Endothelial cell of umbilical vein (primary cell): ENCODE data around the gene ARHGAP22. TPM values are rescaled to one million over a fixed set of nuclear protein-coding genes. Genes with fewer than 3 reads are reported as not detected.
A peak's percentile ranks its signal among the peaks of the same experiment; 100 is the strongest.

ENCODE experiments used
- BruUV-seq: library from RNA; stranded (reverse); fragments of 400-500 nt; replicated peaks from 2 replicates; lab custom pipeline; 2021; lab: Mats Ljungman, UMichigan
- CTCF ChIA-PET: fragments of 300-600, 350-600 bp; sonication (Branson Sonifier 250); formaldehyde crosslinking; loops from one replicate; lab custom pipeline; 2021; ENCODE audit warnings: antibody characterized with exemption, inconsistent platforms; lab: Charles Lee
- POLR2A ChIA-PET: fragments of 300-600, 350-600 bp; sonication (Branson Sonifier 250); formaldehyde crosslinking; loops from one replicate; lab custom pipeline; 2021; ENCODE audit warnings: antibody characterized with exemption, inconsistent platforms; lab: Charles Lee
- DNase-seq: peaks from one replicate; pipeline ENCODE4 v3.0.0-alpha.2; 2011; ENCODE audit warnings: low read depth, low spot score
- FAIRE-seq: peaks from 2 replicates; lab custom pipeline; 2011; peaks lifted over from hg19 to GRCh38; lab: Jason Lieb, UNC
- H2AFZ ChIP-seq: 2 replicates; pipeline ENCODE4 v1.6.0; 2012; ENCODE audit warnings: low read depth, low read length, control low read depth, inconsistent platforms
- H3K27ac ChIP-seq: 2 replicates; pipeline ENCODE4 v1.5.1; 2011; ENCODE audit warnings: low read depth, mild to moderate bottlenecking, control low read depth, low read length, moderate library complexity; ENCODE audit not compliant: insufficient read depth
- H3K27me3 ChIP-seq, 2 experiments: 2 replicates each; pipeline versions ENCODE4 v1.6.0 to v1.6.1; 2011; ENCODE audit warnings: low read length in 2 of 2, mixed read lengths in 1 of 2; ENCODE audit not compliant: control insufficient read depth in 2 of 2, insufficient read depth in 2 of 2
- H3K36me3 ChIP-seq, 2 experiments: 2 replicates in 1 of 2; 3 replicates in 1 of 2; pipeline ENCODE4 v1.5.1; 2011; ENCODE audit warnings: low read length in 2 of 2, mild to moderate bottlenecking in 1 of 2, moderate library complexity in 1 of 2; ENCODE audit not compliant: control insufficient read depth in 2 of 2, insufficient read depth in 2 of 2; ENCODE audit errors: extremely low read depth in 1 of 2
- H3K4me1 ChIP-seq: 3 replicates; pipeline ENCODE4 v1.5.1; 2011; ENCODE audit warnings: mild to moderate bottlenecking, low read length; ENCODE audit not compliant: control insufficient read depth, insufficient read depth; ENCODE audit errors: extremely low read depth
- H3K4me2 ChIP-seq: 2 replicates; pipeline ENCODE4 v1.6.1; 2011; ENCODE audit warnings: low read length, control low read depth, mixed read lengths; ENCODE audit not compliant: insufficient read depth
- H3K4me3 ChIP-seq, 3 experiments: fragments of 200-600 bp in 1 of 3; sonication (generic), shearing (Covaris generic) in 1 of 3; replicated peaks in 1 of 3; 2 replicates each; pipeline ENCODE4 v1.5.1; 2011 to 2016; ENCODE audit warnings: control low read depth in 3 of 3, low read length in 3 of 3, mild to moderate bottlenecking in 2 of 3, inconsistent platforms in 1 of 3, low read depth in 1 of 3, moderate library complexity in 1 of 3; ENCODE audit not compliant: insufficient read depth in 1 of 3
- H3K79me2 ChIP-seq: 2 replicates; pipeline ENCODE4 v1.6.0; 2012; ENCODE audit warnings: low read length, inconsistent platforms; ENCODE audit not compliant: control insufficient read depth, insufficient read depth
- H3K9ac ChIP-seq: replicated peaks from 2 replicates; pipeline ENCODE3; 2011; ENCODE audit warnings: low read length, control low read depth; ENCODE audit not compliant: insufficient read depth; ENCODE audit errors: extremely low read depth
- H3K9me1 ChIP-seq: replicated peaks from 3 replicates; pipeline ENCODE4 v1.6.0; 2011; ENCODE audit warnings: mild to moderate bottlenecking, low read length; ENCODE audit not compliant: control insufficient read depth, insufficient read depth; ENCODE audit errors: extremely low read depth
- H3K9me3 ChIP-seq: replicated peaks from 2 replicates; pipeline ENCODE4 v1.5.1; 2012; ENCODE audit warnings: low read length, inconsistent platforms; ENCODE audit not compliant: control insufficient read depth, insufficient read depth
- H4K20me1 ChIP-seq: replicated peaks from 2 replicates; pipeline ENCODE3; 2011; ENCODE audit warnings: mild to moderate bottlenecking, low read length; ENCODE audit not compliant: control insufficient read depth, insufficient read depth; ENCODE audit errors: extremely low read depth
- EZH2 ChIP-seq: IDR thresholded peaks from 2 replicates; pipeline ENCODE4 v1.6.1; 2012; ENCODE audit warnings: borderline replicate concordance, low read depth, mild to moderate bottlenecking, moderate library complexity, low read length, inconsistent platforms; ENCODE audit not compliant: severe bottlenecking
- FOS ChIP-seq: IDR thresholded peaks from 2 replicates; pipeline ENCODE4 v1.6.1; 2011; ENCODE audit warnings: mild to moderate bottlenecking, low read length, moderate library complexity, borderline replicate concordance; ENCODE audit not compliant: insufficient read depth
- GATA2 ChIP-seq: IDR thresholded peaks from 2 replicates; pipeline ENCODE4 v1.7.0; 2011; ENCODE audit warnings: low read depth, mild to moderate bottlenecking, moderate library complexity, mixed read lengths, low read length; ENCODE audit not compliant: insufficient read length, insufficient read depth
- JUN ChIP-seq: IDR thresholded peaks from 2 replicates; pipeline ENCODE4 v1.6.1; 2011; ENCODE audit warnings: borderline replicate concordance, low read depth; ENCODE audit not compliant: insufficient read length, insufficient read depth
- MAX ChIP-seq: IDR thresholded peaks from 2 replicates; pipeline ENCODE4 v1.6.1; 2011; ENCODE audit not compliant: insufficient read depth, insufficient read length
- MYC ChIP-seq: IDR thresholded peaks from one replicate; pipeline ENCODE4 v1.6.1; 2011; ENCODE audit warnings: mild to moderate bottlenecking, low read depth, low read length
- POLR2AphosphoS5 ChIP-seq: IDR thresholded peaks from 2 replicates; pipeline ENCODE4 v1.6.1; 2012; ENCODE audit warnings: low read depth, mild to moderate bottlenecking, control low read depth, low read length, moderate library complexity; ENCODE audit not compliant: insufficient read depth
- dilution Hi-C: fragments of 300-500 bp; cut with MboI; formaldehyde crosslinking; loops from one replicate; pipeline ENCODE4 v1.15.0; 2019; ENCODE audit warnings: low sequenced_read_pairs; ENCODE audit not compliant: extremely low pct_ligation_motif_present
- intact Hi-C: fragments of 100-400 bp; cut with micrococcal nuclease; formaldehyde crosslinking; loops from one replicate; pipeline ENCODE4 v1.10.0; 2022
- polyA plus RNA-seq, 4 experiments: library from polyadenylated mRNA; depleted of rRNA in 3 of 4; stranded (reverse) in 3 of 4; unstranded in 1 of 4; fragments of >200 nt; gene quantifications; 2 replicates each; pipeline versions ENCODE4 v1.2.1 to v1.2.3, GENCODE V29; 2011 to 2012; ENCODE audit warnings: missing spikeins in 1 of 4
- total RNA-seq: library from RNA; stranded (reverse); gene quantifications from 2 replicates; pipeline ENCODE4 v1.2.3, GENCODE V29; 2021
- TF ChIP-seq, protein P1 (sequence below), 2 donors: IDR thresholded peaks; 1 replicate in 1 of 2; 2 replicates in 1 of 2; pipeline ENCODE4 v1.5.1; 2011; ENCODE audit warnings: low read length in 2 of 2, mild to moderate bottlenecking in 2 of 2, moderate library complexity in 2 of 2, control low read depth in 1 of 2, inconsistent platforms in 1 of 2, low read depth in 1 of 2; ENCODE audit not compliant: insufficient read depth in 1 of 2; ENCODE audit errors: extremely low read depth in 1 of 2

The ARHGAP22 gene
- total and polyA plus RNA-seq, 2 donors (not counting 3 experiments of a cell fraction or from before 2014, with no cell fraction given) = 8.6 to 50.3 TPM

DNA sequence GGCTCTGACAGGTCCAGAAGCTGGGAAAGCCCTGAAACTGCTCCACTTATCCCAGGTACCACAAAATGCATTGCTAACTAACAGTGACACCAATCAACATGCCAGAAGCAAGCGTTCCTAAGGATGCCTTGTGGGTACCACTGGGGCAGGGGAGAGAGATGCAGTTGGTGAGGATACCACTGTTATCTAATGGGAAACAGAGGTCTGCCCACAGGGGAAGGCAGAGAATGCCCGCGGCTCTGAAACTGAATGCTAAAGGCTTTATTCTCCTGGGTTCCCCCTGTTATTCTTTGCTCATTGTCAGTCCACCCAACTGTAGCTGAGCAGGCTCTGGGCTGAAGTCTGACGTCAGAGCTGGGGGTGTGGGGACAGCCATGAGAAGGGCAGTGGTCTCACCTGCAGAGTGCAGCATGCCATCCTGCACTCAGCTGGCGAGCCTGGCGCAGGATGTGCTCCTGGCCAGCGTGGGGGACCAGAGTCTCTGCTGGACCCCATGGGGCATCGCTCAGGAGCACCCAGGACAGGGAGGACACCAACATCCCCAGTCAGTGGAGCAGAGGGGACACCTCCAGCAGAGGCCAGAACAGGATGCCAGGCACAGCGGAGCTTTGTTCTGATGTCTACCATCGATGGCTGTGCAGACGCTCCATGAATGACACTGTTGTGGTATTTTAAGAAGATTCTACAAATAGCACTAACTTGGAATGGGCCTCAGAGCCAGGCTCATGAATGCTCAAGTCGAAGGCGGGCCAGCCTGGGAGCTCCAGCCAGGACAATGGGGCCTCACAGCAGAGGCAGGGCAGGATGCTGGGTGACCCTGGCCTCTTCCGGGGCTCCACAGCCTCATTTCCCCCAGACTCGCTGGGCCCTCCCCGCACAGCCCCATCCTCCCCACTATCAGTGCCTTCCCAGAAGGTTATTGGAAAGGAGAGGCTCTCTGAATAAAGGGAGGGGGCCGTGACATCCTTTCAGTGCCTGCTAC, 95.8 kb downstream of the ARHGAP22 start:
- TF ChIP-seq EZH2 (no peak), POLR2AphosphoS5 (peak; percentile 24)
- DNase-seq = no peak
- peaks cover 19% of the 10 kb centered on the region for H3K4me1 ChIP-seq

GRCh38 chr10:48507933-48508790, 96.7 kb downstream of the ARHGAP22 start:
- Histone ChIP-seq H3K9ac (no peak overlapping the region), H3K4me1 (peaks cover 19% of the 10 kb centered on the region), H3K27ac (no peak overlapping the region), H3K9me1 (no peaks in the 10 kb centered on the region), H3K4me2 (no peak overlapping the region), H3K9me3 (no peaks in the 10 kb centered on the region), H2AFZ (no peak overlapping the region), H3K79me2 (peaks cover 72% of the 10 kb centered on the region), H3K27me3 (no peaks in the 10 kb centered on the region), H4K20me1 (no peaks in the 10 kb centered on the region), H3K36me3 (no peaks in the 10 kb centered on the region), H3K4me3 (no peak overlapping the region)
- ChIA-PET POLR2A (interaction anchor here (1.3 kb wide), 1 partner anchor 11 kb away, joined by 3 read pairs; no protein-coding TSS in a partner anchor), CTCF (interaction anchor here (1.1 to 7.4 kb wide), 8 partner anchors 8 to 148 kb away, joined by 4 to 145 read pairs (median 6); no protein-coding TSS in a partner anchor)
- peak; percentile 43 for DNase-seq
- intact Hi-C loops = no loop called here
- peak; percentile 75 for FAIRE-seq
- dilution Hi-C loops = no loop called here
- BruUV-seq = no TSS peak
- TF ChIP-seq POLR2AphosphoS5 = no peak
- no peak for TF ChIP-seq JUN
- no peak for TF ChIP-seq EZH2
- TF ChIP-seq GATA2 = no peak
- no peak for TF ChIP-seq FOS
- TF ChIP-seq MYC = no peak
- TF ChIP-seq, protein P1, sequence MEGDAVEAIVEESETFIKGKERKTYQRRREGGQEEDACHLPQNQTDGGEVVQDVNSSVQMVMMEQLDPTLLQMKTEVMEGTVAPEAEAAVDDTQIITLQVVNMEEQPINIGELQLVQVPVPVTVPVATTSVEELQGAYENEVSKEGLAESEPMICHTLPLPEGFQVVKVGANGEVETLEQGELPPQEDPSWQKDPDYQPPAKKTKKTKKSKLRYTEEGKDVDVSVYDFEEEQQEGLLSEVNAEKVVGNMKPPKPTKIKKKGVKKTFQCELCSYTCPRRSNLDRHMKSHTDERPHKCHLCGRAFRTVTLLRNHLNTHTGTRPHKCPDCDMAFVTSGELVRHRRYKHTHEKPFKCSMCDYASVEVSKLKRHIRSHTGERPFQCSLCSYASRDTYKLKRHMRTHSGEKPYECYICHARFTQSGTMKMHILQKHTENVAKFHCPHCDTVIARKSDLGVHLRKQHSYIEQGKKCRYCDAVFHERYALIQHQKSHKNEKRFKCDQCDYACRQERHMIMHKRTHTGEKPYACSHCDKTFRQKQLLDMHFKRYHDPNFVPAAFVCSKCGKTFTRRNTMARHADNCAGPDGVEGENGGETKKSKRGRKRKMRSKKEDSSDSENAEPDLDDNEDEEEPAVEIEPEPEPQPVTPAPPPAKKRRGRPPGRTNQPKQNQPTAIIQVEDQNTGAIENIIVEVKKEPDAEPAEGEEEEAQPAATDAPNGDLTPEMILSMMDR (IDR thresholded peaks at IDR 0.05; ENCODE audit: extremely low read depth in 1 of 2, insufficient read depth in 1 of 2, low read depth in 1 of 2, low read length in 2 of 2) = no peak
- TF ChIP-seq MAX = no peak

More for the DNA sequence above, 95.8 kb downstream of the ARHGAP22 start:
- H2AFZ ChIP-seq = no peak overlapping the region
- no peaks in the 10 kb centered on the region for H3K9me3 ChIP-seq
- BruUV-seq = no TSS peak
- H4K20me1 ChIP-seq = no peaks in the 10 kb centered on the region
- no peak overlapping the region for H3K4me3 ChIP-seq
- intact Hi-C loops (no loop called here), dilution Hi-C loops (no loop called here)
- CTCF ChIA-PET = interaction anchor here (0.8 to 7.4 kb wide), 11 partner anchors 9 to 294 kb away, joined by 3 to 145 read pairs (median 5); no protein-coding TSS in a partner anchor
- H3K9ac ChIP-seq = no peak overlapping the region
- H3K27ac ChIP-seq = no peak overlapping the region
- H3K36me3 ChIP-seq = no peaks in the 10 kb centered on the region
- H3K79me2 ChIP-seq = peaks cover 78% of the 10 kb centered on the region
- no peak overlapping the region for H3K4me2 ChIP-seq
- FAIRE-seq = no peak
- no peaks in the 10 kb centered on the region for H3K27me3 ChIP-seq
- no peaks in the 10 kb centered on the region for H3K9me1 ChIP-seq
- POLR2A ChIA-PET = interaction anchor here (0.7 to 1.3 kb wide), 3 partner anchors 12 to 147 kb away, joined by 3 to 4 read pairs (median 3); no protein-coding TSS in a partner anchor
